K562 (cell line): ENCODE results near the gene POLR1H. TPM values are rescaled to one million over a fixed set of nuclear protein-coding genes. Genes with fewer than 3 reads are reported as not detected.

Experiments
- ADNP ChIP-seq: fragments of 200-800 bp; sonication (Bioruptor generic); IDR thresholded peaks from 2 replicates; pipeline ENCODE4 v1.6.1; 2016; ENCODE audit warnings: missing genetic modification characterization, missing compliant biosample characterization
- ARID3B ChIP-seq: fragments of 250-450 bp; sonication (Bioruptor Pico); IDR thresholded peaks from 2 replicates; pipeline ENCODE4 v1.4.0; 2020; ENCODE audit warnings: borderline replicate concordance
- ELK1 ChIP-seq: sonication (generic); formaldehyde crosslinking; IDR thresholded peaks from 2 replicates; pipeline ENCODE4 v1.8.1; 2022; ENCODE audit warnings: missing genetic modification reagents
- FOXM1 ChIP-seq, 2 experiments: fragments of 450-650 bp in 1 of 2; sonication (generic) in 1 of 2; formaldehyde crosslinking in 1 of 2; IDR thresholded peaks; 2 replicates each; pipeline versions ENCODE4 v1.6.1 to v1.9.0; 2017 to 2022; ENCODE audit warnings: low read depth in 2 of 2, mild to moderate bottlenecking in 2 of 2, missing genetic modification reagents in 1 of 2, moderate library complexity in 1 of 2
- GABPA ChIP-seq: fragments of 200-800 bp; sonication (Bioruptor generic); conservative IDR thresholded peaks from 2 replicates; pipeline ENCODE4 v1.6.1; 2016; ENCODE audit warnings: low read depth, missing genetic modification characterization, missing compliant biosample characterization
- GATAD2A ChIP-seq: fragments of 450-650 bp; IDR thresholded peaks from 2 replicates; pipeline ENCODE4 v1.6.1; 2017
- POLR3A ChIP-seq: IDR thresholded peaks from 2 replicates; pipeline ENCODE4 v1.6.1; 2011; ENCODE audit warnings: borderline replicate concordance, mild to moderate bottlenecking, moderate library complexity; ENCODE audit not compliant: insufficient read length, insufficient read depth; ENCODE audit errors: extremely low read depth
- SMC3 ChIP-seq: conservative IDR thresholded peaks from 2 replicates; pipeline ENCODE4 v1.6.1; 2011; ENCODE audit warnings: low read depth, low read length, improper control_type of control experiment; ENCODE audit not compliant: insufficient read depth
- SRSF1 ChIP-seq: fragments of 200-400 bp; formaldehyde crosslinking; IDR thresholded peaks from 2 replicates; pipeline ENCODE4 v1.6.1; 2017; ENCODE audit warnings: mild to moderate bottlenecking, low read depth, low read length, moderate library complexity
- ZNF143 ChIP-seq: sonication (generic); formaldehyde crosslinking; IDR thresholded peaks from 2 replicates; pipeline ENCODE4 v1.9.0; 2022; ENCODE audit warnings: mild to moderate bottlenecking, missing genetic modification reagents
- ZNF398 ChIP-seq: fragments of 250-450 bp; sonication (Bioruptor Pico); IDR thresholded peaks from 2 replicates; pipeline ENCODE4 v1.8.0; 2021; ENCODE audit warnings: moderate library complexity, mild to moderate bottlenecking, inconsistent platforms
- ZNF79 ChIP-seq: fragments of 250-450 bp; sonication (Bioruptor Pico); IDR thresholded peaks from 2 replicates; pipeline ENCODE4 v1.4.0; 2020; ENCODE audit warnings: low read depth, mild to moderate bottlenecking, moderate library complexity
- polyA plus RNA-seq, 8 experiments: library from polyadenylated mRNA; depleted of rRNA in 4 of 8; stranded (reverse) in 5 of 8; unstranded in 3 of 8; fragments of >200 nt; fragmentation: Nextera tagmentation in 2 of 8; fragmentation: Illumina TruSeq in 1 of 8; extraction: Ambion mirVana in 2 of 8; extraction: Trizol in 1 of 8; gene quantifications; 2 replicates each; pipeline versions ENCODE4 v1.2.1 to v1.2.3, GENCODE V29; 2011 to 2014; ENCODE audit warnings: inconsistent platforms in 1 of 8, missing spikeins in 1 of 8
- total RNA-seq, 7 experiments: library from RNA; depleted of rRNA in 6 of 7; stranded (reverse); fragments of >200 nt in 6 of 7; fragmentation: Illumina TruSeq in 2 of 7; extraction: Trizol in 2 of 7; gene quantifications; 2 replicates each; pipeline versions ENCODE4 v1.2.1 to v1.2.3, GENCODE V29; 2011 to 2021; ENCODE audit warnings: low replicate concordance in 1 of 7
- TF ChIP-seq, protein P1 (sequence below): sonication (generic); formaldehyde crosslinking; IDR thresholded peaks from 2 replicates; pipeline ENCODE4 v1.8.0; 2023; ENCODE audit warnings: mild to moderate bottlenecking, missing genetic modification reagents
- TF ChIP-seq, protein P2 (sequence below): fragments of 250-450 bp; sonication (Bioruptor Pico); IDR thresholded peaks from 2 replicates; pipeline ENCODE4 v1.5.0; 2022; ENCODE audit warnings: mild to moderate bottlenecking

The POLR1H gene
- total and polyA plus RNA-seq, 9 of the 15 experiments (the other 6 are each of a cell fraction or from before 2014, with no cell fraction given) = 92.2 to 333 (median 143) TPM

DNA sequence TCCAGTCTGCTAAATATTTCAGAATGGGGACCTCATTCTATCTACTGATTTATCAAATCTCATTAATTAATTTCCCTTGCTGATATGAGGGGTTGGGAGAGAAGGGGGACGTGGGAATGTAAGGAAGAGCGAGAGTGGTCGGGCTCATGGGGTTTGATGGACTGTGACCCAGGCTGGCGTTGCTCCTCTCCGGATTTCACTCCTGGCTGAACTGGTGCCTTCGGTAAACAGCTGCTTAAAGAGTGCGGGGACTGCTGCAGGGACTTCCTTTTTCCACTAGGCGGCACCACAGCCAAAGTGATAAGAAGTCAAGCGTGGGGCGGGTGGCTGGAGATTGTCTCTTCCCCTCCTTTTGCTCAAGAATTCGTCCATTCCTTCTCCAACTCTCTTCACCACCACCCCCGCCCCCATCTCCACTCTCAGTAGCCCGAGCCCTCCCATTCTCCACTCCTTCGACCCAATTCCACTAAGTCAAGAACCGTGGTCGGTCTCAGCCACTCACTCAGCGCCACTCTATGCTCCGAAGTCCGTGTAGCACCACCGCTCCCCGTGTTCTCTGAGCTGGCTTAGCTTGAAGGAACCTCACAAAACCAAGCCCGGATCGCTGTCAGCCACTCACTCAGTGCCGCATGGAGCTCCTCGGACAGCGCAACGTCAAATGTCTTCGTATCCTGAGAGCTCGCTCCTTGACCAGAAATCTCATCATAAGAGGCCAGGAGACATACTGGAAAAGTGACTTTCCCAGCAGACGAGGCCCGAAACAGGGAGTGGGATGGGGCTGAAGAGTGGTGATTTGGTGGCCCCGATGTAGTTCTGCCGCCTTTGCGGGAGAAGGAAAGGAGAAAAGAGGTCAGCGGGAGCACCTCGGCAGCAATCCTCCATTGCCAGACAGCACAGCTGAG lies 42.2 kb downstream of the POLR1H start (continued):
- TF ChIP-seq, protein P1, sequence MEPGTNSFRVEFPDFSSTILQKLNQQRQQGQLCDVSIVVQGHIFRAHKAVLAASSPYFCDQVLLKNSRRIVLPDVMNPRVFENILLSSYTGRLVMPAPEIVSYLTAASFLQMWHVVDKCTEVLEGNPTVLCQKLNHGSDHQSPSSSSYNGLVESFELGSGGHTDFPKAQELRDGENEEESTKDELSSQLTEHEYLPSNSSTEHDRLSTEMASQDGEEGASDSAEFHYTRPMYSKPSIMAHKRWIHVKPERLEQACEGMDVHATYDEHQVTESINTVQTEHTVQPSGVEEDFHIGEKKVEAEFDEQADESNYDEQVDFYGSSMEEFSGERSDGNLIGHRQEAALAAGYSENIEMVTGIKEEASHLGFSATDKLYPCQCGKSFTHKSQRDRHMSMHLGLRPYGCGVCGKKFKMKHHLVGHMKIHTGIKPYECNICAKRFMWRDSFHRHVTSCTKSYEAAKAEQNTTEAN (CRISPR knock-in tag) = no peak
- TF ChIP-seq, protein P2, sequence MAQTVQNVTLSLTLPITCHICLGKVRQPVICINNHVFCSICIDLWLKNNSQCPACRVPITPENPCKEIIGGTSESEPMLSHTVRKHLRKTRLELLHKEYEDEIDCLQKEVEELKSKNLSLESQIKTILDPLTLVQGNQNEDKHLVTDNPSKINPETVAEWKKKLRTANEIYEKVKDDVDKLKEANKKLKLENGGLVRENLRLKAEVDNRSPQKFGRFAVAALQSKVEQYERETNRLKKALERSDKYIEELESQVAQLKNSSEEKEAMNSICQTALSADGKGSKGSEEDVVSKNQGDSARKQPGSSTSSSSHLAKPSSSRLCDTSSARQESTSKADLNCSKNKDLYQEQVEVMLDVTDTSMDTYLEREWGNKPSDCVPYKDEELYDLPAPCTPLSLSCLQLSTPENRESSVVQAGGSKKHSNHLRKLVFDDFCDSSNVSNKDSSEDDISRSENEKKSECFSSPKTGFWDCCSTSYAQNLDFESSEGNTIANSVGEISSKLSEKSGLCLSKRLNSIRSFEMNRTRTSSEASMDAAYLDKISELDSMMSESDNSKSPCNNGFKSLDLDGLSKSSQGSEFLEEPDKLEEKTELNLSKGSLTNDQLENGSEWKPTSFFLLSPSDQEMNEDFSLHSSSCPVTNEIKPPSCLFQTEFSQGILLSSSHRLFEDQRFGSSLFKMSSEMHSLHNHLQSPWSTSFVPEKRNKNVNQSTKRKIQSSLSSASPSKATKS (CRISPR knock-in tag) = no peak
- TF ChIP-seq ZNF79 (no peak), ELK1 (CRISPR knock-in tag) (no peak), GATAD2A (no peak), GABPA (tag) (peak; percentile 79), ZNF143 (no peak), ADNP (tag) (no peak), ZNF398 (CRISPR knock-in tag) (no peak), ARID3B (CRISPR knock-in tag) (no peak), POLR3A (no peak), SMC3 (peak; percentile 84), FOXM1 (IDR thresholded peaks at IDR 0.05; ENCODE audit: low read depth) (0 out of 2 replicates have a peak, but pooled peaks have one; percentile 30), FOXM1 (CRISPR knock-in tag; IDR thresholded peaks at IDR 0.05; ENCODE audit: low read depth) (no peak), SRSF1 (no peak)
